ENCODE measurements around the gene HES1. TPM values are rescaled to one million over a fixed set of nuclear protein-coding genes. Genes with fewer than 3 reads are reported as not detected.
"Not testable (repeated sequence)": the region's sequence is repeated elsewhere in the genome, so short reads cannot be mapped to it uniquely, and the experiment has no call there.

The HES1 gene
- total RNA-seq, 1 experiment from 2014 or later = 97.8 TPM

DNA sequence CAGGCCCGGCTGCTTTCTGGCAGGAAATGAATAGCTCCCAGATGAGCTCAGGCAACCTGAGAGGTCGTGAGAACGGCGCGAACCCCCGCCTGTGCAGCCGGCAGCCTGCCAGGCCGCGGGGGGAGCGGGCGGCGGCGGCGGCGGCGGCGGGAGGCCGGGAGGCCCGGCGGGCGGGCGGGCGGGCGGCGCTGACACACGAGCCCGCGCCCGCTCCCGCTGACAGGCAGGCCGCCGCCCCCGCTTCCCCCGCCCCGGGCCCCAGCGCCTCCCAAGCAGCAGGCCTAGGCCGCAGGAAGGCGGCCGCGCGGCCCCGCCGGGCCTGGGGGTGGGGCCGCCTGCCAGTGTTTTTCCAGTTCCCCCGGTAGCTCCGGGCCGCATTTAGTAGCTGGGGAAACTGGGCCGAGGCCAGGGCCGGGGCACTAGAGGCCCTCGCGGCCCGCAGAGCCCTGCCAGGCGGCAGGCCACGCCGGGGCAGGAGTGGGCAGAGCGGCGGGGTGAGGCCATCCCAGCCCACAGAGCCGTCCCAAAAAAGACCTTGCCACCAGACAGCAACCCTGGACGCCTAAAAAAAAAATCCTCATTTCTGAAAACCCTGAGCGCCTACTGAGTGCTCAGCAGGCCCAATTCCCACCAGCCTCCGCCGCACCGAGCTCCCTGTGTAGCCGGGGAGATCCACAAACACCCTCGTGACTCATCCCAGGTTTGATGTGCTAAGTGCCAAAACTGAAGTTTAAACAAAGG lies 5.6 kb downstream of the HES1 start:
- peak; percentile 97 for DNase-seq (ENCODE audit: low read depth)

GRCh38 chr3:194142156-194142910 lies 6.4 kb downstream of the HES1 start:
- DNase-seq (ENCODE audit: low read depth) = no peak

GRCh38 chr3:194145702-194146101 lies 9.8 kb downstream of the HES1 start:
- DNase-seq (ENCODE audit: low read depth) = no peak

DNA sequence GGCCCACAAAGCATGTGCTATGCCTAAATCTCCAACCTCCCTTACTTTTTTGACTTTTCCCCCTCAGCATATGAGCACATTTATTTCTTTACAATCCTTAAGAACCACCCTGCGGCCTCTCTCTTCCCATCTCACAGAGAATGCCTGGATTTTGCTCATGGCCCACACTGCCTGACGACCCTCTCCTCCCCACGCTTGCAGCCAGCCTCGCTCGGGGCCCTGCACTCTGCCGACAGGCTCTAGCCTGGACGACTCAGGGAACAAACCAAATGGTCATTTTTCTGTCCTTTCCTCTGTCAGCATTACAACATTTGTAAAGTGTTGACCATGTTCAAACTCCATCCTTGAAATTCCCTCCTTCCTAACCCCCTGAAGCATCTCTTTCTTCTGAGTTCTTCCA lies 11.7 kb downstream of the HES1 start:
- DNase-seq (ENCODE audit: low read depth) = no peak

GRCh38 chr3:194148383-194148782 lies 12.4 kb downstream of the HES1 start:
- peak; percentile 62 for DNase-seq (ENCODE audit: low read depth)

GRCh38 chr3:194150252-194150934 lies 14.4 kb downstream of the HES1 start:
- DNase-seq (ENCODE audit: low read depth) = no peak

- DNase-seq (ENCODE audit: low read depth) = not testable (repeated sequence)
Observed at GRCh38 chr3:194150935-194151302, 15.0 kb downstream of the HES1 start.

DNA sequence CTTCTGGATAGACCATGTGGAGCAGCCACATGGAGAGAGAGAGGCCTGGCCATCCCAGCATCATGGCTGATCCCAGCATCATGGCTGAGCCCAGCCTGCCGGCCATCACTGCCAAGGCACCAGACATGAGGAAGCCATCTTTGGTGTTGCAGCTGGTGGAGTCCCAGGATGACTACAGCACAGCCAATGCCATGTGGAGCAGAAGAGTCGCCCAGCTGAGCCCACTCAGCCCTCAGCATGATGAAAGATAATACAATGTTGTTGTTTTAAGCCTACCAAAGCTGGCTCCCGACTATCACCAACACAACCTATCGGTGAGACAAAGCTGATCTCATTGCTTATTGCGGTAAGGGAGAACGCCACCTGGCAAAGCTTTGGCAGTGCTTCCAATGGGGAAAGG lies 18.4 kb downstream of the HES1 start:
- no peak for DNase-seq (ENCODE audit: low read depth)

- DNase-seq (ENCODE audit: low read depth) = no peak
Observed at GRCh38 chr3:194156095-194156494, 20.1 kb downstream of the HES1 start.

- peak; percentile 35 for DNase-seq (ENCODE audit: low read depth)
Observed at GRCh38 chr3:194158942-194159439, 23.0 kb downstream of the HES1 start.

GRCh38 chr3:194160158-194160557 lies 24.2 kb downstream of the HES1 start:
- DNase-seq (ENCODE audit: low read depth) = no peak

DNA sequence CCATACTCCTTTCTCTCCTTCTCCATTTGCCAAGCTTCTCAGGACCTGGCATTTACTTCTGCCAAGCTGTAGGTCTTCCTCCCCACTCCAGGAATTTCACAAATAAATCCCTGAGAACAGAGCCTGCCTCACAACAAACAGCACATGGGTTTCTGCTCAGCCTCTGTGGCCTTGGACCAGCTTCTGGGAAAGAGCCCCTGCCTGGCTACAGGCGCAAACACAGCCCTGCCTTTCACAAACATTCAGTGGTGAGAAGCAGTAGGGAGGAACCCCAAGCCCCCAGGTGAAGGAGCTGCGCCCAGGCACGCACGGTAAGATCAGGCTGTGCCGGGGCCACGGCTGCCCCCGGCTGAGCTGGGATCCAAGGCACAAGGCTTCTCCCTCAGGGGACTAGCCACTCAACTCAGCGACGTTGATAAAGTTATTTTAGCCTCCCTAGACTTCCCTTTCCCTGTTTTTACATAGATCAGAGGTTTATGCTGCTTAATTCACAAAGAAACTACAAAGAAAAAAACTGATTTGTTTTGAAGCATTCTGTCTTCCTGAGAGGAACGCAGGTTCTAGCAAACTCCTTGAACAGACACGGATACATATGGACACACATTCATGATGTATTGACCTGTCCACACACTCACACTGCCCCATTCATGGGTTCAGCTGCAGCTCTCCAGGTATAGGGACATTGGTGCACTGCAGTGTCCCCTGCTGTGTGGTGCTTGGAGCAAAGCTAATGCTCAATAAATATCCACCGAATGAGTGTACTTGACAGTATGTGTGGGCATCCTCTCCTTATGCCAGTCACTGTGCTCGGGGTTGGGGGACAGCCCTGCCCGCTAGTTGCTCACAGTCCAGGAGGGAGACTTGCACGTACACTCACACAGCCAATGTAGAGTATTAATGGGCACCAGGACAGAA lies 25.4 kb downstream of the HES1 start:
- DNase-seq (ENCODE audit: low read depth) = no peak

GRCh38 chr3:194162070-194162678 lies 26.2 kb downstream of the HES1 start:
- DNase-seq (ENCODE audit: low read depth) = no peak

GRCh38 chr3:194162817-194163584 lies 27.1 kb downstream of the HES1 start:
- no peak for DNase-seq (ENCODE audit: low read depth)

DNA sequence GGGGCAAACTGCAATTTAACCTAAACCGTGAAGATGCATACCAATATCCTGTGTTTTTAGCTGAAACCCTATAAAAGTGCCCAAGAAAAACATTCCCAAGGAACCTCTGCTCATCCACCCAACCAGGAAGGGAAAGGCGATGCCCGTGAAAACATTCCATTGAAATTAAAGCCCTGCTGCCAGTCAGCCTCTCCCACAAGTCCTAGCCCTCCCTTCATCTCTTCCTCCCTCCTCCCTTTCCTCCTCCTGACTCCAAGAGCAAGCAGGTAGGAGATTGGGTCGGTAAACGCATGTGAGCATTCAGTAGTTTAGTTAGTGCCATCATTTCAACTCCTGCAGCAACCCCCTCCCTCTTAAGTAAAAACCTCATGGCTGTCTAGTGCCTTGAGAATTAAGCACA lies 27.7 kb downstream of the HES1 start:
- DNase-seq (ENCODE audit: low read depth) = no peak

DNA sequence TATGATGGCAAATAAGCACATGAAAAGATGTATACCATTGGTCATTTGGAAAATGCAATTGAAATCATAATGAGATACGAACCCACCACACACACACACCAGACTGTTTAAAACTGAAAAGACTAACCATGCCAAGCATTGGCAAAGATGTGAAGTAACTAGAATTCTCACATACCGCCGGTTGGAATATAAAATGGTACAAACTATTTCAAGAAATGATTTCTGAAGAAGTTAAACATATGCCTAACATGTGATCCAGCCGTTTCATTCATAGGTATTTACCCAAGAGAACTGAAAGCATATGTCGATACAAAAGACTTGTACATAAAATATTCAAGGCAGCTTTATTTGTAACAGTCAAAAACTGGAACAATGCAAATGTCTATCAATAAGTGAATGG lies 28.9 kb downstream of the HES1 start:
- DNase-seq (ENCODE audit: low read depth) = no peak

DNA sequence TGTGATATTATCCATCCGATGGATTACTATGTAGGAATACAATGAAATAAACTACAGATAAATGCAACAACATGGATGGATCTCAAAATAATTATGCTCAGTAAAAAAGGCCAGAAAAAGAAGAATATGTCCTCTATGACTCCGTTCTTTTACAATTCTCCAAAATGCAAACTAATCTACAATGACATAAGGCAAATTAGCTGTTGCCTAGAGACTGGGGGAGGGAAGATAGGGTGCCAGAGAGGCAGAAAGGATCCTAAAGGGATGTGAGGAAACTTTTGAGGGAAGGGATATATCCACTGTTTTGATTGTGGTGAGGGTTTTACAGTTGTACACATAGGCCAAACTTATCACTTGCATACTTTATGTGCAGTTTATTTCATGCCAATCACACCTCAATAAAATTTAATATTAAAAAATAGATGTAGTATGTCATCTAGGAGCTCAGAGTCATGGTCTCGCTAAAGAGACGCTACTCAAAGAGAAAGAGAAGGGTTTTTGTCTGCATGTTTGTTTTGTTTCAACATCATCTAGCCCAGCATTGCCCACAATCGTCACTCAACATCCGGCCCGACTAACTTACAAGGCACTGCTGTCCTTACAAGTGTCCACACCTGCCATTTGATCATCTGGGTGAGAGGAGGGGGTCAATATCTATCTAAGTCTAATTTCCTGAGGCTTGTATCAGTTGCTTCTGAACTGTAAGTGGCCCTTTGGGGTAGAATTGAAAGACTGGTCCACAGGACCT lies 29.5 kb downstream of the HES1 start:
- no peak for DNase-seq (ENCODE audit: low read depth)

DNA sequence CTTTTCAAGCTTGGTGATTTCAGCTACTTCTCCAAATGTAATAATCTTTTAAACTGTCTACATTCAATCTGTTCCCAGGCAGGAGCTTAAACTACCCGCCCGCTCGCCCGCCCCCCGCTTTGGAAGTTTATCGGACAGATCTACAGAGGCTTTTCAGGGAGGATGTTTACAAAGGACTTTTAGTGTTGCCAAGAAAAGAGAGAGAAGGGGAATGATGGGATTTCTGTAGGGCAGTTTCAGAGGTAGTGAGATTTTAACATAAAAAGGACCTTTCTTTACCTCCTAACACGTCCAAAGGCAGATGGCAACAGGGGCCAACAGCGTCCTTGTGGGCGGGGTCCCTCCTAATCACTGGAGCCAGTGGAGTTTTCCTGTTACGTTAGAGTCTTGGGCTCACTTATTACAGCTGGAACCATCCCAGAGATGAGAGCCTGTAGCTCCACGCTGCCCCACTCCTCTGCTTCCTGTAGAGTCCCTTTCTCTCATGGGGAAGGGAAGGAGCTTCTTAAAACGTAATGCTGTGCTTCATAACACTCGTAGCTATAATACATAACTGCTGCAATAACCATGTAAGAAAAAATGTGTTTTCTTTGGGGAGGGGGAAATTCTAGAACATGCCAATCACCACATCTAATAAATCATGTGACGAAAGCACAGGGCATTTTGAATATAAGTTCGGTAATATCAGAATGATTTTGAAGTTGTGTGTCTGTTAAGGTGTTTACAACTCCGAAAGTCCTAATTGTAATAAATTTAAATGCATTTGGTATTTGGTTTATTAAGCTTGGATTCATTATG lies 30.9 kb downstream of the HES1 start:
- DNase-seq (ENCODE audit: low read depth) = peak; percentile 46
